HepG2 (cell line): ENCODE data around the gene DHRS1. TPM values are rescaled to one million over a fixed set of nuclear protein-coding genes. Genes with fewer than 3 reads are reported as not detected.
A peak's percentile ranks its signal among the peaks of the same experiment; 100 is the strongest.

Source experiments
- AGO2 ChIP-seq: fragments of 200-400 bp; formaldehyde crosslinking; optimal IDR thresholded peaks from 2 replicates; pipeline ENCODE3; 2017; ENCODE audit warnings: mild to moderate bottlenecking, low read depth, low read length, moderate library complexity
- CBX2 ChIP-seq, 2 experiments: fragments of 200-600 bp in 1 of 2; sonication (generic); formaldehyde crosslinking in 1 of 2; IDR thresholded peaks; 2 replicates each; pipeline versions ENCODE4 v1.7.0 to v1.8.1; 2018 to 2022; ENCODE audit warnings: low read depth in 2 of 2, low read length in 1 of 2, mild to moderate bottlenecking in 1 of 2, missing genetic modification reagents in 1 of 2
- FOXO4 ChIP-seq: sonication (generic); formaldehyde crosslinking; conservative IDR thresholded peaks from 2 replicates; pipeline ENCODE4 v1.8.1; 2023; ENCODE audit warnings: missing genetic modification reagents
- KLF16 ChIP-seq, 2 experiments: sonication (generic) in 1 of 2; formaldehyde crosslinking in 1 of 2; IDR thresholded peaks; 2 replicates each; pipeline versions ENCODE4 v1.6.1 to v1.8.0; 2016 to 2023; ENCODE audit warnings: missing genetic modification reagents in 2 of 2, missing compliant biosample characterization in 1 of 2
- KLF9 ChIP-seq: IDR thresholded peaks from 2 replicates; pipeline ENCODE4 v1.6.1; 2016; ENCODE audit warnings: low read depth
- LRRFIP1 ChIP-seq: sonication (generic); formaldehyde crosslinking; conservative IDR thresholded peaks from 2 replicates; pipeline ENCODE4 v1.4.0; 2020; ENCODE audit warnings: missing genetic modification reagents
- NCOA5 ChIP-seq: sonication (generic); formaldehyde crosslinking; IDR thresholded peaks from 2 replicates; pipeline ENCODE4 v1.4.0; 2020; ENCODE audit warnings: missing genetic modification reagents
- NFIC ChIP-seq: IDR thresholded peaks from 2 replicates; pipeline ENCODE4 v1.6.1; 2012; ENCODE audit warnings: mild to moderate bottlenecking, low read length, inconsistent platforms
- PHF20 ChIP-seq: sonication (generic); formaldehyde crosslinking; IDR thresholded peaks from 2 replicates; pipeline ENCODE4 v1.5.0; 2020; ENCODE audit warnings: mild to moderate bottlenecking, missing genetic modification reagents
- PLRG1 ChIP-seq: fragments of 450-650 bp; conservative IDR thresholded peaks from 2 replicates; pipeline ENCODE4 v1.6.1; 2016
- SMC3 ChIP-seq: IDR thresholded peaks from 2 replicates; pipeline ENCODE4 v1.6.1; 2011; ENCODE audit warnings: low read length, improper control_type of control experiment
- SOX13 ChIP-seq, 3 experiments: fragments of 450-650 bp in 1 of 3; sonication (generic) in 1 of 3; formaldehyde crosslinking in 1 of 3; IDR thresholded peaks in 2 of 3; conservative IDR thresholded peaks in 1 of 3; 2 replicates each; pipeline versions ENCODE4 v1.5.0 to v1.6.1; 2016 to 2020; ENCODE audit warnings: antibody characterized with exemption in 1 of 3, mild to moderate bottlenecking in 1 of 3, missing compliant biosample characterization in 1 of 3, missing genetic modification reagents in 1 of 3, moderate library complexity in 1 of 3
- STAT6 ChIP-seq: sonication (generic); formaldehyde crosslinking; IDR thresholded peaks from 2 replicates; pipeline ENCODE4 v1.4.0; 2020; ENCODE audit warnings: missing genetic modification reagents, mild to moderate bottlenecking, borderline replicate concordance
- TCF12 ChIP-seq, 2 experiments: fragments of 450-650 bp in 1 of 2; sonication (generic) in 1 of 2; formaldehyde crosslinking in 1 of 2; IDR thresholded peaks; 2 replicates each; pipeline versions ENCODE4 v1.6.1 to v1.8.0; 2017 to 2022; ENCODE audit warnings: antibody characterized with exemption in 1 of 2, mild to moderate bottlenecking in 1 of 2, missing genetic modification reagents in 1 of 2, moderate library complexity in 1 of 2
- ZBTB1 ChIP-seq: sonication (generic); formaldehyde crosslinking; IDR thresholded peaks from 2 replicates; pipeline ENCODE4 v1.4.0; 2020; ENCODE audit warnings: missing genetic modification reagents, borderline replicate concordance
- ZBTB21 ChIP-seq: sonication (generic); formaldehyde crosslinking; IDR thresholded peaks from 2 replicates; pipeline ENCODE4 v1.4.0; 2020; ENCODE audit warnings: missing genetic modification reagents
- ZFP36L2 ChIP-seq: sonication (generic); formaldehyde crosslinking; IDR thresholded peaks from 2 replicates; pipeline ENCODE4 v1.4.0; 2020; ENCODE audit warnings: missing genetic modification reagents
- ZNF362 ChIP-seq: sonication (generic); formaldehyde crosslinking; IDR thresholded peaks from 2 replicates; pipeline ENCODE4 v1.4.0; 2020; ENCODE audit warnings: missing genetic modification reagents, mild to moderate bottlenecking, borderline replicate concordance
- ZNF563 ChIP-seq: sonication (generic); formaldehyde crosslinking; IDR thresholded peaks from 2 replicates; pipeline ENCODE4 v1.8.0; 2022; ENCODE audit warnings: mild to moderate bottlenecking, moderate library complexity, missing genetic modification reagents
- ZNF768 ChIP-seq: sonication (generic); formaldehyde crosslinking; IDR thresholded peaks from 2 replicates; pipeline ENCODE4 v1.4.0; 2020; ENCODE audit warnings: missing genetic modification reagents
- ZNF790 ChIP-seq: sonication (generic); formaldehyde crosslinking; IDR thresholded peaks from 2 replicates; pipeline ENCODE4 v1.8.0; 2022; ENCODE audit warnings: missing genetic modification reagents, mild to moderate bottlenecking, borderline replicate concordance
- polyA plus RNA-seq, 8 experiments: library from polyadenylated mRNA; depleted of rRNA in 3 of 8; stranded (reverse) in 7 of 8; unstranded in 1 of 8; fragments of >200 nt; fragmentation: Illumina TruSeq in 4 of 8; extraction: Trizol in 4 of 8; gene quantifications; 2 replicates each; pipeline versions ENCODE4 v1.2.1 to v1.2.3, GENCODE V29; 2011 to 2016; ENCODE audit warnings: low read depth in 4 of 8, missing spikeins in 1 of 8, mixed read lengths in 1 of 8; ENCODE audit not compliant: insufficient read depth in 1 of 8
- total RNA-seq, 5 experiments: library from RNA; depleted of rRNA; stranded (reverse); fragments of >200 nt; fragmentation: Illumina TruSeq; extraction: Trizol; gene quantifications; 2 replicates each; pipeline ENCODE4 v1.2.3, GENCODE V29; 2016; ENCODE audit warnings: low read depth in 1 of 5

The DHRS1 gene
- total and polyA plus RNA-seq, 2 of the 13 experiments (the other 11 are each of a cell fraction or from before 2014, with no cell fraction given), result 49.8 to 60.8 TPM

- no peak for TF ChIP-seq LRRFIP1 (CRISPR knock-in tag)
- TF ChIP-seq FOXO4 (CRISPR knock-in tag), result no peak
- 0 out of 2 replicates have a peak, but pooled peaks have one; percentile 21 for TF ChIP-seq ZNF768
- no peak for TF ChIP-seq ZNF790 (CRISPR knock-in tag)
- no peak for TF ChIP-seq KLF9 (CRISPR knock-in tag)
- TF ChIP-seq CBX2 (IDR thresholded peaks at IDR 0.05; ENCODE audit: low read depth, low read length), result no peak
- no peak for TF ChIP-seq CBX2 (CRISPR knock-in tag; IDR thresholded peaks at IDR 0.05; ENCODE audit: low read depth)
- TF ChIP-seq ZBTB1 (CRISPR knock-in tag), result no peak
- no peak for TF ChIP-seq ZNF362
- no peak for TF ChIP-seq SMC3
- peak; percentile 79 for TF ChIP-seq AGO2
- TF ChIP-seq PHF20 (CRISPR knock-in tag), result no peak
- no peak for TF ChIP-seq ZBTB21 (CRISPR knock-in tag)
- TF ChIP-seq NFIC, result no peak
- TF ChIP-seq SOX13 (IDR thresholded peaks at IDR 0.05), result no peak
- TF ChIP-seq SOX13 (CRISPR knock-in tag; conservative IDR thresholded peaks at IDR 0.05 in 1 of 2, IDR thresholded peaks at IDR 0.05 in 1 of 2), result no peak
- TF ChIP-seq ZNF563 (CRISPR knock-in tag), result no peak
- TF ChIP-seq KLF16 (CRISPR knock-in tag; IDR thresholded peaks at IDR 0.05), result 0 out of 4 replicates have a peak, but pooled peaks of 1 of the 2 experiments have one; percentile 63
- TF ChIP-seq STAT6 (CRISPR knock-in tag), result no peak
- TF ChIP-seq PLRG1, result no peak
- no peak for TF ChIP-seq NCOA5 (CRISPR knock-in tag)
- TF ChIP-seq TCF12 (IDR thresholded peaks at IDR 0.05), result no peak
- TF ChIP-seq TCF12 (CRISPR knock-in tag; IDR thresholded peaks at IDR 0.05), result no peak
- no peak for TF ChIP-seq ZFP36L2 (CRISPR knock-in tag)
Measured at GRCh38 chr14:24304019-24304387, 4.4 kb upstream of the DHRS1 start (continued).
